ENCODE measurements around the gene HSP90AB1.

HSP90AB1 gene

GRCh38 chr6:44269178-44269920, 22.4 kb downstream of the HSP90AB1 start:
- Histone ChIP-seq H3F3A (ENCODE audit: control insufficient read depth, insufficient read depth) (peaks cover 17% of the 10 kb centered on the region), H4K20me1 (ENCODE audit: control insufficient read depth, insufficient read depth, low read depth, low read length) (no peaks in the 10 kb centered on the region), H3K4me2 (ENCODE audit: low read length) (no peak overlapping the region), H3K79me2 (ENCODE audit: control insufficient read depth, low read length) (peaks cover 8% of the 10 kb centered on the region), H3K4me3 (ENCODE audit: low read length) (no peak overlapping the region), H3K36me3 (ENCODE audit: control insufficient read depth, low read length) (peaks cover 6% of the 10 kb centered on the region; the same call in 1 of the 2 replicates), H3K9me3 (ENCODE audit: control insufficient read depth, insufficient read depth, low read length) (no peaks in the 10 kb centered on the region), H3K27ac (ENCODE audit: low read depth, low read length) (no peak overlapping the region), H3K9me2 (replicated peaks; ENCODE audit: control insufficient read depth, low read length) (no peaks in the 10 kb centered on the region), H3K4me1 (ENCODE audit: control insufficient read depth, low read length) (peaks cover 37% of the 10 kb centered on the region), H3K27me3 (ENCODE audit: control insufficient read depth, low read length) (peaks cover 53% of the 10 kb centered on the region)
- TF ChIP-seq CTCF (IDR thresholded peaks at IDR 0.05; ENCODE audit: low read depth, low read length, poor library complexity, severe bottlenecking): no peak
- no peak for TF ChIP-seq EZH2phosphoT487 (IDR thresholded peaks at IDR 0.05; ENCODE audit: borderline replicate concordance, low read length)

- H3K27me3 ChIP-seq (ENCODE audit: control insufficient read depth, low read length): peaks cover 55% of the 10 kb centered on the region
- H3K36me3 ChIP-seq (ENCODE audit: control insufficient read depth, low read length): peaks cover 2% of the 10 kb centered on the region; the same call in 1 of the 2 replicates
- no peaks in the 10 kb centered on the region for H3K9me2 ChIP-seq (replicated peaks; ENCODE audit: control insufficient read depth, low read length)
- no peaks in the 10 kb centered on the region for H3K9me3 ChIP-seq (ENCODE audit: control insufficient read depth, insufficient read depth, low read length)
- peak within 1 kb of the TSS; percentile 57 for H3K4me2 ChIP-seq (ENCODE audit: low read length)
- TF ChIP-seq CTCF (IDR thresholded peaks at IDR 0.05; ENCODE audit: low read depth, low read length, poor library complexity, severe bottlenecking): no peak
- TF ChIP-seq EZH2phosphoT487 (IDR thresholded peaks at IDR 0.05; ENCODE audit: borderline replicate concordance, low read length): peak; percentile 58; the same call in 1 of the 2 replicates
- H3K4me1 ChIP-seq (ENCODE audit: control insufficient read depth, low read length): peaks cover 37% of the 10 kb centered on the region
- peaks cover 13% of the 10 kb centered on the region for H3F3A ChIP-seq (ENCODE audit: control insufficient read depth, insufficient read depth)
- no peaks in the 10 kb centered on the region for H4K20me1 ChIP-seq (ENCODE audit: control insufficient read depth, insufficient read depth, low read depth, low read length)
- peak within 1 kb of the TSS; percentile 46 for H3K4me3 ChIP-seq (ENCODE audit: low read length)
- peaks cover 2% of the 10 kb centered on the region for H3K79me2 ChIP-seq (ENCODE audit: control insufficient read depth, low read length)
- no peak within 1 kb of the TSS for H3K27ac ChIP-seq (ENCODE audit: low read depth, low read length)
Observed at GRCh38 chr6:44269921-44270525, 23.1 kb downstream of the HSP90AB1 start, which contains the start of gene TMEM151B. Gene TMEM151B, plus strand, starts transcription at chr6:44270450. Its CDS starts 293 bp downstream, at chr6:44270743.

- no peaks in the 10 kb centered on the region for H4K20me1 ChIP-seq (ENCODE audit: control insufficient read depth, insufficient read depth, low read depth, low read length)
- H3F3A ChIP-seq (ENCODE audit: control insufficient read depth, insufficient read depth): peaks cover 13% of the 10 kb centered on the region
- TF ChIP-seq EZH2phosphoT487 (IDR thresholded peaks at IDR 0.05; ENCODE audit: borderline replicate concordance, low read length) (no peak; the same call in 1 of the 2 replicates), CTCF (IDR thresholded peaks at IDR 0.05; ENCODE audit: low read depth, low read length, poor library complexity, severe bottlenecking) (no peak)
- H3K9me2 ChIP-seq (replicated peaks; ENCODE audit: control insufficient read depth, low read length): no peaks in the 10 kb centered on the region
- no peaks in the 10 kb centered on the region for H3K79me2 ChIP-seq (ENCODE audit: control insufficient read depth, low read length)
- no peaks in the 10 kb centered on the region for H3K36me3 ChIP-seq (ENCODE audit: control insufficient read depth, low read length)
- H3K4me2 ChIP-seq (ENCODE audit: low read length): peak overlapping the region; percentile 57
- H3K27me3 ChIP-seq (ENCODE audit: control insufficient read depth, low read length): peaks cover 55% of the 10 kb centered on the region
- peaks cover 35% of the 10 kb centered on the region for H3K4me1 ChIP-seq (ENCODE audit: control insufficient read depth, low read length)
- H3K9me3 ChIP-seq (ENCODE audit: control insufficient read depth, insufficient read depth, low read length): no peaks in the 10 kb centered on the region
- H3K4me3 ChIP-seq (ENCODE audit: low read length): peak overlapping the region; percentile 46
- no peak overlapping the region for H3K27ac ChIP-seq (ENCODE audit: low read depth, low read length)
Observed at GRCh38 chr6:44270526-44271405, 23.9 kb downstream of the HSP90AB1 start.
